Parathyroid adenoma (tissue), 2 donors: ENCODE measurements around the gene SDK2.

ENCODE experiments used
- H2AFZ ChIP-seq: fragments of 300-600 bp; sonication (generic); one replicate; pipeline ENCODE4 v1.7.0; 2017; ENCODE audit warnings: antibody characterized with exemption, mild to moderate bottlenecking
- H3K27ac ChIP-seq: fragments of 300-600 bp; sonication (generic); one replicate; pipeline ENCODE4 v1.7.0; 2017
- H3K27me3 ChIP-seq: fragments of 300-600 bp; sonication (generic); one replicate; pipeline ENCODE4 v1.7.0; 2017; ENCODE audit warnings: low read length; ENCODE audit not compliant: control insufficient read depth, insufficient read depth
- H3K36me3 ChIP-seq: fragments of 300-600 bp; sonication (generic); one replicate; pipeline ENCODE4 v1.7.0; 2017; ENCODE audit warnings: low read length; ENCODE audit not compliant: control insufficient read depth, insufficient read depth
- H3K4me1 ChIP-seq: fragments of 300-600 bp; sonication (generic); one replicate; pipeline ENCODE4 v1.7.0; 2017; ENCODE audit warnings: control low read depth
- H3K4me2 ChIP-seq: fragments of 300-600 bp; sonication (generic); one replicate; pipeline ENCODE4 v1.7.0; 2017; ENCODE audit warnings: low read length
- H3K4me3 ChIP-seq: fragments of 300-600 bp; sonication (generic); one replicate; pipeline ENCODE4 v1.7.0; 2017; ENCODE audit warnings: low read depth, low read length
- H3K79me2 ChIP-seq: fragments of 300-600 bp; sonication (generic); one replicate; pipeline ENCODE4 v1.7.0; 2017; ENCODE audit warnings: control low read depth
- H3K9ac ChIP-seq: fragments of 300-600 bp; sonication (generic); one replicate; pipeline ENCODE4 v1.7.0; 2017; ENCODE audit warnings: mild to moderate bottlenecking
- H3K9me3 ChIP-seq: fragments of 300-600 bp; sonication (generic); one replicate; pipeline ENCODE4 v1.7.0; 2017; ENCODE audit warnings: low read length; ENCODE audit not compliant: control insufficient read depth
- CTCF ChIP-seq: fragments of 300-600 bp; sonication (generic); IDR thresholded peaks from one replicate; pipeline ENCODE4 v1.7.0; 2017; ENCODE audit warnings: antibody characterized with exemption, mild to moderate bottlenecking
- donor health status: primary hyperparathyroidism.

The SDK2 gene

GRCh38 chr17:73357981-73358380, 286.3 kb downstream of the SDK2 start:
- no peaks in the 10 kb centered on the region for H3K27me3 ChIP-seq
- H3K79me2 ChIP-seq, result no peaks in the 10 kb centered on the region
- no peak overlapping the region for H3K4me3 ChIP-seq
- H3K9me3 ChIP-seq, result no peaks in the 10 kb centered on the region
- no peak for TF ChIP-seq CTCF
- no peak overlapping the region for H3K9ac ChIP-seq
- H2AFZ ChIP-seq, result no peak overlapping the region
- peaks cover 6% of the 10 kb centered on the region for H3K4me1 ChIP-seq
- no peak overlapping the region for H3K4me2 ChIP-seq
- H3K36me3 ChIP-seq, result no peaks in the 10 kb centered on the region
- no peak overlapping the region for H3K27ac ChIP-seq

- no peak overlapping the region for H3K4me3 ChIP-seq
- no peak overlapping the region for H3K4me2 ChIP-seq
- H3K27me3 ChIP-seq, result no peaks in the 10 kb centered on the region
- no peak overlapping the region for H3K9ac ChIP-seq
- no peaks in the 10 kb centered on the region for H3K9me3 ChIP-seq
- H3K27ac ChIP-seq, result no peak overlapping the region
- no peak overlapping the region for H2AFZ ChIP-seq
- H3K79me2 ChIP-seq, result no peaks in the 10 kb centered on the region
- H3K36me3 ChIP-seq, result no peaks in the 10 kb centered on the region
- H3K4me1 ChIP-seq, result peaks cover 6% of the 10 kb centered on the region
- no peak for TF ChIP-seq CTCF
These were observed 286.9 kb downstream of the SDK2 start for GRCh38 chr17:73357318-73357717.

GRCh38 chr17:73356561-73357170, 287.6 kb downstream of the SDK2 start:
- no peaks in the 10 kb centered on the region for H3K9me3 ChIP-seq
- no peaks in the 10 kb centered on the region for H3K27me3 ChIP-seq
- no peaks in the 10 kb centered on the region for H3K79me2 ChIP-seq
- no peak for TF ChIP-seq CTCF
- peaks cover 6% of the 10 kb centered on the region for H3K4me1 ChIP-seq
- no peak overlapping the region for H3K4me2 ChIP-seq
- H2AFZ ChIP-seq, result no peak overlapping the region
- H3K27ac ChIP-seq, result no peak overlapping the region
- H3K9ac ChIP-seq, result no peak overlapping the region
- no peak overlapping the region for H3K4me3 ChIP-seq
- H3K36me3 ChIP-seq, result no peaks in the 10 kb centered on the region

- Histone ChIP-seq H3K9ac (no peak overlapping the region), H2AFZ (no peak overlapping the region), H3K79me2 (no peaks in the 10 kb centered on the region), H3K27me3 (no peaks in the 10 kb centered on the region), H3K36me3 (no peaks in the 10 kb centered on the region), H3K4me2 (no peak overlapping the region), H3K27ac (no peak overlapping the region), H3K4me3 (no peak overlapping the region), H3K4me1 (no peaks in the 10 kb centered on the region), H3K9me3 (no peaks in the 10 kb centered on the region)
- TF ChIP-seq CTCF, result no peak
These were observed 289.6 kb downstream of the SDK2 start for GRCh38 chr17:73354423-73355284.
